A673 (cell line): ENCODE results near the gene CERS6. TPM values are rescaled to one million over a fixed set of nuclear protein-coding genes. Genes with fewer than 3 reads are reported as not detected.
A peak's percentile ranks its signal among the peaks of the same experiment; 100 is the strongest.

Experiments
- BruUV-seq: library from RNA; stranded (reverse); fragments of 400-500 nt; replicated peaks from 2 replicates; lab custom pipeline; 2021; lab: Mats Ljungman, UMichigan
- CTCF ChIA-PET: fragments of 300-600 bp; sonication (Branson Sonifier 250); formaldehyde crosslinking; loops from one replicate; lab custom pipeline; 2022; ENCODE audit warnings: antibody characterized with exemption; lab: Charles Lee
- POLR2A ChIA-PET: fragments of 300-600 bp; sonication (Branson Sonifier 250); formaldehyde crosslinking; loops from one replicate; lab custom pipeline; 2022; ENCODE audit warnings: antibody characterized with exemption; ENCODE audit not compliant: low non-redundant PET; lab: Charles Lee
- DNase-seq: peaks from one replicate; pipeline ENCODE4 v3.0.0-alpha.2; 2015; ENCODE audit warnings: low spot score
- H3K27ac ChIP-seq: fragments of 200-600 bp; sonication (generic); 2 replicates; pipeline ENCODE4 v1.5.1; 2016; ENCODE audit warnings: mixed run types, low read depth, mild to moderate bottlenecking, mixed read lengths, antibody characterized with exemption, low read length; ENCODE audit not compliant: poor library complexity, severe bottlenecking
- H3K27me3 ChIP-seq: fragments of 200-600 bp; sonication (generic); replicated peaks from 2 replicates; pipeline ENCODE4 v1.6.1; 2017; ENCODE audit warnings: mixed run types, low read depth, mild to moderate bottlenecking, mixed read lengths, antibody characterized with exemption, low read length; ENCODE audit not compliant: insufficient read depth, poor library complexity
- H3K36me3 ChIP-seq: fragments of 200-600 bp; sonication (generic); 2 replicates; pipeline ENCODE4 v1.6.1; 2016; ENCODE audit warnings: mixed run types, mild to moderate bottlenecking, mixed read lengths, antibody characterized with exemption, low read length; ENCODE audit not compliant: insufficient read depth, poor library complexity, severe bottlenecking
- H3K4me1 ChIP-seq: fragments of 200-600 bp; sonication (generic); 2 replicates; pipeline ENCODE4 v1.6.1; 2017; ENCODE audit warnings: mixed run types, mild to moderate bottlenecking, mixed read lengths, antibody characterized with exemption, low read length; ENCODE audit not compliant: insufficient read depth, poor library complexity, severe bottlenecking
- H3K4me3 ChIP-seq: fragments of 200-600 bp; sonication (generic); 2 replicates; pipeline ENCODE4 v1.5.1; 2016; ENCODE audit warnings: low read depth, mixed run types, mild to moderate bottlenecking, mixed read lengths, low read length; ENCODE audit not compliant: poor library complexity, severe bottlenecking
- H3K9me3 ChIP-seq: fragments of 200-600 bp; sonication (generic); 2 replicates; pipeline ENCODE4 v1.6.1; 2016; ENCODE audit warnings: mixed run types, low read depth, mild to moderate bottlenecking, mixed read lengths, antibody characterized with exemption, low read length; ENCODE audit not compliant: poor library complexity, severe bottlenecking
- CTCF ChIP-seq: fragments of 300-800, 200-600 bp; sonication (generic); conservative IDR thresholded peaks from 2 replicates; pipeline ENCODE4 v1.5.1; 2017; ENCODE audit warnings: low read depth, mild to moderate bottlenecking, antibody characterized with exemption, low read length, moderate library complexity, mixed read lengths
- EZH2 ChIP-seq: fragments of 200-600 bp; sonication (generic); IDR thresholded peaks from 2 replicates; pipeline ENCODE4 v1.6.1; 2017; ENCODE audit warnings: borderline replicate concordance, low read depth, mild to moderate bottlenecking, mixed read lengths, antibody characterized with exemption, low read length; ENCODE audit not compliant: poor library complexity, severe bottlenecking
- intact Hi-C: fragments of 100-400 bp; cut with micrococcal nuclease; formaldehyde crosslinking; loops from one replicate; pipeline ENCODE4 v1.10.0; 2022; ENCODE audit not compliant: unreplicated experiment
- total RNA-seq: library from RNA; stranded (reverse); gene quantifications from 2 replicates; pipeline ENCODE4 v1.2.3, GENCODE V29; 2021

CERS6 gene
- total RNA-seq, 1 experiment from 2014 or later = 12.4 TPM

GRCh38 chr2:168494190-168494711, 38.2 kb downstream of the CERS6 start:
- ChIA-PET CTCF (no interaction called here), POLR2A (no interaction called here)
- Histone ChIP-seq H3K27ac (no peak overlapping the region), H3K36me3 (no peaks in the 10 kb centered on the region), H3K27me3 (no peaks in the 10 kb centered on the region), H3K4me1 (no peaks in the 10 kb centered on the region), H3K9me3 (no peaks in the 10 kb centered on the region), H3K4me3 (no peak overlapping the region)
- DNase-seq = peak; percentile 38
- peak; percentile 60 for TF ChIP-seq CTCF
- TF ChIP-seq EZH2 = no peak
- intact Hi-C loops = no loop called here
- no TSS peak for BruUV-seq

GRCh38 chr2:168495524-168495923, 39.5 kb downstream of the CERS6 start:
- CTCF ChIA-PET = no interaction called here
- no peak for DNase-seq
- Histone ChIP-seq H3K27ac (no peak overlapping the region), H3K4me3 (no peak overlapping the region), H3K27me3 (no peaks in the 10 kb centered on the region), H3K9me3 (no peaks in the 10 kb centered on the region), H3K36me3 (no peaks in the 10 kb centered on the region), H3K4me1 (no peaks in the 10 kb centered on the region)
- BruUV-seq = no TSS peak
- intact Hi-C loops = no loop called here
- POLR2A ChIA-PET = no interaction called here
- TF ChIP-seq EZH2 = no peak
- TF ChIP-seq CTCF = no peak

GRCh38 chr2:168496906-168497305, 40.8 kb downstream of the CERS6 start:
- TF ChIP-seq CTCF (no peak), EZH2 (no peak)
- BruUV-seq = no TSS peak
- ChIA-PET POLR2A (no interaction called here), CTCF (no interaction called here)
- no peak overlapping the region for H3K4me3 ChIP-seq
- H3K36me3 ChIP-seq = no peaks in the 10 kb centered on the region
- no peak overlapping the region for H3K27ac ChIP-seq
- no peak for DNase-seq
- intact Hi-C loops = no loop called here
- H3K4me1 ChIP-seq = no peaks in the 10 kb centered on the region
- no peaks in the 10 kb centered on the region for H3K9me3 ChIP-seq
- H3K27me3 ChIP-seq = no peaks in the 10 kb centered on the region
